Measurements from ENCODE around the gene EHMT1. TPM values are rescaled to one million over a fixed set of nuclear protein-coding genes. Genes with fewer than 3 reads are reported as not detected.
"Not testable (repeated sequence)": the region's sequence is repeated elsewhere in the genome, so short reads cannot be mapped to it uniquely, and the experiment has no call there.

EHMT1 gene
- total RNA-seq, 1 donor from 2014 or later = 95.9 TPM

DNA sequence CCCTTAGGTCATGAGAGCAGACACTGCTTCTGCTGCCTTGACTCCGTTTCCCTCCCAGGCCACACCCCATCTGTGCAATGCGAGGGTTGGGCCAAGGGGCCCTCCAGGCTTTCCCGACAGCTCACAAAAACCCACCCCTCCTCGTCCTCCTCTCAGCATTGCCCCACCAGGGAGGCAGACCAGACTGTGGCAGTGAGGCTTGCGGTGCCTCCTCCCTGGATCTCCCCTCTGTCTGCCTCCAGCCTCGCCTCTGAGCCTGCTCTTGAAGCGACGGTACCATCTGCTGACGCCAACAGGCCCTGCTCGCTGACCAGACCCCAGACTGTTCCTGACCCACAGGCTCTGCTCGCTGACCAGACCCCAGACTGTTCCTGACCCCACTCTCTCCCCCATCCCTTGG is 159.5 kb downstream of the EHMT1 start:
- intact Hi-C loops (cut with micrococcal nuclease) = no loop called here

DNA sequence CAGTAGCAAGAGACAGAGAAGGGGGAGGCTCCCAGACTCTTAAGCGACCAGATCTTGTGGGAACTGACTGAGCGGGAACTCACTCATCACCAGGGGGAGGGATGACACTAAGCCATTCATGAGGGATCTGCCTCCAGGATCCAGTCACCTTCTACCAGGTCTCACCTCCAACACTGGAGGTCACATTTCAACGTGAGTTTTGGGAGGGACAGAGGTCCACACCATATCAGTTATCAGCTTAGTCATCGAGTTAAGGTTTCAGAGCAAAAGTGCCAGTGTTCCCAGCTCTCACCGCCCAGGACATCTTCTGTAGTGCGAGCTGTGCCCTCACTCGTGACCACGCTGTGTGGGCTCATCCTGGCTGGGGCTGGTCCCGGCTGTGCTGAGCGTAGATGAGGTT is 160.1 kb downstream of the EHMT1 start:
- intact Hi-C loops (cut with micrococcal nuclease) = no loop called here

DNA sequence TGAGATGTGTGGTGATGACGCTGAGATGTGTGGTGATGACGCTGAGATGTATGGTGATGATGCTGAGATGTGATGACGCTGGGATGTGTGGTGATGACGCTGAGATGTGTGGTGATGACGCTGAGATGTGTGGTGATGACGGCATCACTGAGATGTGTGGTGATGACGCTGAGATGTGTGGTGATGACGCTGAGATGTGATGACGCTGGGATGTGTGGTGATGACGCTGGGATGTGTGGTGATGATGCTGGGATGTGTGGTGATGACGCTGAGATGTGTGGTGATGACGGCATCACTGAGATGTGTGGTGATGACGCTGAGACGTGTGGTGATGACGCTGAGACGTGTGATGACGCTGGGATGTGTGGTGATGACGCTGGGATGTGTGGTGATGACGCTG is 161.2 kb downstream of the EHMT1 start:
- intact Hi-C loops (cut with micrococcal nuclease) = not testable (repeated sequence)

DNA sequence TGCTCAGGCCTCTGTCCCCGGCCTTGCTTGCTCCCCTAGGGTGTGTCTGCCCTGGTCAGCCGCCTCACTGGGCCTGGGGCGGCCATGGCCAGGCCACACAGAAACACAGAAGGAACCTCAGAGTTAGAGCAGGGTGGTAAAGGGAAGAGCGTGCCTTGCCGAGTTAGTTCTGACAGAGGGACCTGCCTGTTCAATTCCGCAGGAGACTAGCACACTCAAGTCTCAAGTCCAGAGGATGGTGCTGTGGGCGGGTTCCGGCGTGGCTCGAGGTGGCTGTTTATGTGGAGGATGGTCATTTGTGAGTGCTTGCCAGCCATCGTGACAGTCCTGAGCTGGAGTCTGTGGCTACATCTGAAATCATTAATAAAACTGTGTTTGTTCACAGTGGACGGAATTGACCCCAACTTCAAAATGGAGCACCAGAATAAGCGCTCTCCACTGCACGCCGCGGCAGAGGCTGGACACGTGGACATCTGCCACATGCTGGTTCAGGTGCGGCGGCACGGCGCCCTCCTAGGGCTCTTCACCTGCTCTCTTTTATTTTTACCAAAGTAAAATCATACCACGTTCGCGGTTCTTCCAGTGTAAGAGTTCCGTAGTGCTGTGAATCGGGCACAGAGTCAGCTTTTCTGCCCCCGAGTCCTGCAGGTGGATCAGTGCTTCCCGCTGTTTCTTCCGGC is 163.2 kb downstream of the EHMT1 start:
- intact Hi-C loops (cut with micrococcal nuclease) = no loop called here

DNA sequence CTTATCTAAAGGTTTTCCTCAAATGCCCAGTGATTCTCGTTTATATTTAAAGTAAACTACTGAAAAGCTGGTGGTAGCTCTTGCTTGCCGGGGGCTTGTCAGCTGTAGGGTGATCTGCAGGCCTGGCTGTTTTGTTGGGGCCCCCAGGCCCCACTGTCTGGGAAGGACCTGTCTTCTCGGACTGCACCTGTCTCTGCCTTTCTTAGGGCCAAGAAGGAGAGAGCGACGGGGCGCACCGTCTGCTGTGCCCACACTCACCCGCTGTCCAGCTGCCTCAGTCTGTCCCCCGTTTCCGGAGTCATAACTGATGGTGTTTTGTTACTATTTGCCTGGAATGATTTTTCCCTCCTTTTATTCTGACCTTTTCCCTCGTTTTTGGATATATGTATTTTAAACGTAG is 164.7 kb downstream of the EHMT1 start:
- intact Hi-C loops (cut with micrococcal nuclease) = no loop called here

DNA sequence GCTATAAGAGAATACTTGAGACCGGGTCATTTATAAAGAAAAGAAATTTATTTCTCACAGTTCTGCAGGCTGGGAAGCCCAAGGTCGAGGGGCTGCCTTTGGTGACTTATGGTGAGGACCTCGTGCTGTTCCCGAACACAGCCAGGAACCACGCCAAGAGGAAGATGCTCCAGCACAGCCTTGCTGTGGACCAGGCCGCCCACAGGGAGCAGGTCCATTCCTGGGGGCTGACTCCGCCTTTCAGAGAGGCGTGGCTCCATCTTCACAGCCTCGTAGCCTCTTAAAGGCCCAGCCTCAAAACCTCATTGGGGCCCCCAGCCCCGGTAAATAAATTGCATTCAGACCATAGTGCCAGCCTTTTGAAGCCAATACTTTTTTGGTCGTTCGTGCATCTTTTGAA is 165.2 kb downstream of the EHMT1 start:
- intact Hi-C loops (cut with micrococcal nuclease) = no loop called here

DNA sequence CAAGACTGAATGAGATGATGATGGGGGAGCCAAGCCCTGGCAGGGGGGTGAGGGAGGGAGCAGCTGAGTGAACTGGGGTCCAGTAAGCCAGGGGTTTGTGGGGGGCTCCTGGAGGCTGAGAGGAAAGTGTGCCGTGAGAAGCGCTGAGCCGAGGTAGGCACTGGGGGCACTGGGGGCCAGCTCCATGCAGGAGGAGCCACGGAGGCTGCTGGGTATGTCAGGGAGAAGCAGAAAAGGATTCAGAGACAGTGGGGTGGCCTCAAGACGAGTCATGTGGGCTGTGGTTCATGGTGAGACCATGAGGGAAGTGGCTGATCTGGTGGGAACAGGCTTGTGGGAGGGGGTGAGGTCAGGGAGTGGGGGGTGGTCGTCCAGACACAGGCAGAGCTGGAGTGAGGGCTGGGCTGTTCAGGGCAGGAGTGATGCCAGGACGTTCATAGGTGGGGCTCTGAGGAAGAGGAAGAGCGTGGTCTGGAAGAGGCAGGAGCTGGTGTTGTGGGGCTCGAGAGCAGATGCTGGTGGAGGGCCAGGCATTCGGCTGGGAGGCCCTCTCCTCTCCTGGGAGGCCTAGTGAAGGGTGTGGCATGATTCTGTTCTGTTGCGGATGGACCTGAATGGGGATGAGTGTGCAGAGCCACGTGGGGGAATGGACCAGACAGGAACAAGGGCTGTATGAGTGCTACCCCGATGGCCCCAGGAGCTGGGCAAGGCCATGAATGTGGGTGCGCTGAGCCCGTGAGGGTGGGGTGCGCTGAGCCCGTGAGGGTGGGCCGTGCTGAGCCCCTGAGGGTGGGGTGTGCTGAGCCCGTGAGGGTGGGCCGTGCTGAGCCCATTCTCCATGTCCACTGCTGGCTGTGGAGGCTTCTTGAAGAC is 166.1 kb downstream of the EHMT1 start:
- intact Hi-C loops (cut with micrococcal nuclease) = no loop called here

DNA sequence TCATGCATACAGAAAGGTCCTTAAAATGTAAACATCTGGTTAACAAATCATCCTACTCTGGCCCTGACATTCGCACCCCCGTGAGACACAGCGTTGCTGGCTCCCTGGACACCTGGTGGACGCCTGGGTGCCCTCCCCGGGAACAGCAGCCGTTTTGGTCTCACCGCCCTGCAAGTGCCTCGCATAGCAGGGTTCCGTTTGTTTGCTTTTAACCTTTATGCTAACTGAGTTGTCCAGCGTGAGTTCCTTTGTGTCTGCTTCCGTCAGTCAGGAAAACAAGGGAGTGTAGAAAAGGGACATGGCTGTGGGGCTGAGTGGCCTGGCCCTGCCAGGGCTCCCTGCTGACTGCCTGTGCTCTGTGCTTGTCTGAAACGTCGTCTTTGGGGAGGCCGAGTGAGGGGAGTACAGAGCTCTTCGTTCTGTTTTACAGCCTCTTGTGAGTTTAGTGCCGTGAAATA is 166.9 kb downstream of the EHMT1 start:
- intact Hi-C loops (cut with micrococcal nuclease) = no loop called here

DNA sequence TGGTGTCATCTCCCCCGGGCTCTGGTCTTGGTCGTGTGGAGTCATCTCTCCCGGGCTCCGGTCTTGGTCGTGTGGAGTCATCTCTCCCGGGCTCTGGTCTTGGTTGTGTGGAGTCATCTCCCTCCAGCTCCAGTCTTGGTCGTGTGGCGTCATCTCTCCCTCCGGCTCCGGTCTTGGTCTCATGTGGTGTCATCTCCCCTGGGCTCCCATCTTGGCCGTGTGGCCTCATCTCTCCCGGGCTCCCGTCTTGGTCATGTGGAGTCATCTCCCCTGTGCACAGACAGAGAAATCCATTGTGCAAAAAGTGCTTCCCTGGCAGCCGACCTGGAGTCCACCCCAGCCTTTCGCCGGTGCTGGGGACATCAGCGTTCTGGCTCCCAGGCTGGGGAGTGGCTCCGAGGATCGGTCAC is 167.7 kb downstream of the EHMT1 start:
- intact Hi-C loops (cut with micrococcal nuclease) = no loop called here

DNA sequence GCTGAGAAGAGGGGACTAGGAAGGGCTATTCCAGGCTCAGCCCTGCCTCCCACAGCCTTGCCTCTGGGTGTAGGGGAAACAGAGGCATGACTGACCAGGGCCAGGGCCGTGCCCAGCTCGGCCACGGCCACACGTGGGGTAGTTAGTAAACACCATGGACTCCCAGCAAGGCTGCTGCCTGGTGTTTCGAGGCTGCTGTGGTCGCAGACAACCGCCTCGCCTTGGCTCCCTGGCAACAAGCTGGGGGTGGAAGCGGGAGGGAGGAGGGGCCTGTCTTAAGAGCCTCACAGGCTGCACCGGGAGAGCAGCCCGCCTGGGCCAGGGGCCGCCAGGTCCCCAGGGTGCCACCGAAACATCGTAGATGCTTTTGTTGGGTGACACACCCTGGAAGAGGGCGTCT is 168.6 kb downstream of the EHMT1 start:
- intact Hi-C loops (cut with micrococcal nuclease) = no loop called here

DNA sequence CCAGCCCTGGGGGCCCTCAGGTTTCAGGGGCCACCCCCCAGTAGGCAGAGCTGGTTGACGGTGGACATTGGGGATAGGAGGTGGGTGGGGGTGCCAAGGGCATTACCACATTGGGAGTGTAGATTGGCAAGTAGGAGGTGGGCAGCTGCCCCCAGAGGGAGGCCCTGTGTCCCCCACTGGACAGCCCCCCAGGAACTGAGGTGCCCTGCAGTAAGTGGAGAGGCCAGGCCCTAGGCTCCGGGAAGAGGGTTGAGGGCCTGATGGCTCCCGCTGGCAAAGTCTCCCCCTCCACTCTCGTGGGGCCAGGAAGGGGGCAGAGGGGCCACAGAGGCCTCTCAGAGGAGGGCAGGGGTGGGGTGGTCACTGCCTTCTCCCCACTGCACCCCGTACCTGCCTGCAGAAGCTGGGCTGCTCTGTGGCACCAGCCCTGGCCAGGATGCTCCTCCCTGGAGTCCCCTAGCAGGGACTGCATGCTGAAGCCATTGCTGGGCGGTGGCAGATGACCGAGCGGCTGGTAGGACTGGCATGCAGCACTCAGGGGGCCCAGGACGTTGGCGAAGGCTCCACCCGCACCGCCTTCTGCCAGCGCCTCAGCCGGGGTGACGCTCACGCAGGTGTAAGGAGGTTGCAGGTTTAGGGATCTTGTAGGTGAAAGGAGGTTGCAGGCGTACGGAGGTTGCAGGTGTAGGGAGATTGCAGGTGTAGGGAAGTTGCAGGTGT is 169.1 kb downstream of the EHMT1 start:
- intact Hi-C loops (cut with micrococcal nuclease) = no loop called here

DNA sequence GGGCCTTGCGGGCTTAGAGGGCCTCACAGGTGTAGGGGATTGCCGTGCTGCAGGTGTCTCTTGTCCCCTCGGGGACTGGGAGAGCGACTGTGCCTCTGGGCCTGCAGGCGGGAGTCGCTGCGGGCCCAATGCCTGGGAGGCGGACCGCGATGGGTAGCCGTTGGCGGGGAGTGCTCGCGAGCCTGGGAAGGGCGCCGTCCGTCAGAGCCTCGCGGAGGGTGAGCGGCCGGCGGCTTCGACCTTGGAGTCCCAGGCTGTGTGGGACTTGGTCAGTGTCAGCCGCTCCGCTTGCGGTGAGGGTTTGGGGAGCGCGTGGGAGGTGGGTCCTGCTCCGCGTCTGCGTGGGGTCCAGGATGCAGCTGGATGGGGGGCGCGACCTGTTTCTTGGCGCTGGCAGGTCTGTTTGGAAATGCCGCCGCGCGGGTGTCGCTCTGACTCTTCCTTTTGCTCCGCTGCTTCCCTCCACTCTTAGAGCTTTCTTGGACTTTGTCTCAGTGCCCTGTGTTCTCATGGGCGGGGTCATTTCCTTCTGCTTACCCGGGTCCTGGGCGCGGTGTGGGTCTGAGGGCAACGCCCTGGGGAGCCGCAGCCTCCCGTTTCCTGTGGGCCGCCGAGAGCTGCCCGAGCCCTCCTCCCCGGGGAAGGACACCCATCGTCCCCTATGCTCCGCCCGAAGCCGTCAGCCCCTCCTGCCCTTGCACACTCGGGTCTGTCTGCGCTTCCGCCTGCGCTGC is 169.9 kb downstream of the EHMT1 start:
- intact Hi-C loops (cut with micrococcal nuclease) = no loop called here

DNA sequence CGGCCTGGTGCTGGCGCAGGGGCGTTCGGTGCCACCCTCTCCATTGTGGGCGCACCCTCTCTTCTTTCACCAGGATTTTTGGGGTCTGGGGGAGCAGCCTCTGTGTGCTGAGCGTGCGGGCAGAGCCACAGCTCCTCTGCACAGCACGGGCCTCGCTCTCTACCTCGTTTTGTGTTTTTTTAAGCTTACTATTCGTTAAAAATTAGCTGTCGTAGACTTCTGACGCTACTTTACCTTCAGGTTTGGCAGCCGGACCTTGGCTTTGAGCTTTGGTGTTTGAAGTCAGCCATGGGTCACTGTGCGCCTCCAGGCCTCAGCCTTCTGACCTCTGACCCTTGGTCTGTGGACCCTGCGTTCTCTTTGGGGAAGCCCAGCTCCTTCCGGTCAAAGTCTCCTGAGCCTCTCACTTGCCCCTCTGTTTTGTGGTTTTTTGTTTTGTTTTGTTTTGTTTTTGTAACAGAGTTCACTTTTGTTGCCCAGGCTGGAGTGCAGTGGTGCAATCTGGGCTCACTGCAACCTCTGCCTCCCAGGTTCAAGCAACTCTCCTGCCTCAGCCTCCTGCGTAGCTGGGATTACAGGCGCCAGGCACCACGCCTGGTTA is 170.6 kb downstream of the EHMT1 start:
- intact Hi-C loops (cut with micrococcal nuclease) = no loop called here

DNA sequence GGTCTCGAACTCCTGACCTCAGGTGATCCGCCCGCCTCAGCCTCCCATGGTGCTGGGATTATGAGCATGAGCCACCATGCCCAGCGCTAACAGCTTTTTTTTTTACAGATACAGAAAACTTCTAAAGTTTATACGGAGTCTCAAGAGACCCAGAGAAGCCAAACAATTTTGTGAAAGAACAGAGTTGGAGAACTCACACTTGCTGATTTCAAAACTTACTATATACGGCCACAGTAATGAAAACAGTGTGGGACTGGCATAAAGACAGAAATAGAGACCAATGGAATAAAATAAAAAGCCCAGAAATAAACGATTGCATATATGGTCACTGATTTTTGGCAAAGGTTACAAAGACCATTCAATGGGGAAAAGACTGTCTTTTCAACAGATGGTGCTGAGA is 173.1 kb downstream of the EHMT1 start:
- intact Hi-C loops (cut with micrococcal nuclease) = no loop called here

DNA sequence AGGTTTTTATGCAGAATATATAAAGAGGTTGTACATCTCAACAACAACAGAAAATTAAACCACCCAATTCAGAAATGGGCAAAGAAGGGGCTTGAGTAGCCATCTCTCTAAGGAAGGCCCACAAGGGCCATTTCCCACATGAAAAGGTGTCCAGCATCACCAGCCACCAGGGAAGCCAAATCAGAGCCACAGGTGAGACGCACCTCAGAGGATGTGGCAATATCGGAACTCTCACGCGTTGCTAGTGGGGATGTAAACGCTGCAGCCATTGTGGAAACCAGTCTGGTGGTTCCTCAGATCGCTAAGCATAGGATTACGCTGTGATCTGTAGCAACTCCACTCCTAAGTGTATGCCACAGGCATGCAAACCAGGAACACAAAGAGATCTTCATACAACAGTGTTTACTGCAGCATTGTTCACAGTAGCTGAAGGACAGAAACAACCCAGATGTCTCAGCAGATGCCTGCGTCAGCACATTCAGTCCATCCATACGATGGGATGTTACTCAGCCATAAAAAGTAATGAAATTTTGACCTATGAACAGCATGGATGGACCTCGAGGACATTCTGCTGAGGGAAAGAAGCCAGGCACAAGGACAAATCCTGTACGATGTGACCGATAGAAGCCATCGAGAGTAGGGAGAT is 174.5 kb downstream of the EHMT1 start:
- intact Hi-C loops (cut with micrococcal nuclease) = no loop called here

DNA sequence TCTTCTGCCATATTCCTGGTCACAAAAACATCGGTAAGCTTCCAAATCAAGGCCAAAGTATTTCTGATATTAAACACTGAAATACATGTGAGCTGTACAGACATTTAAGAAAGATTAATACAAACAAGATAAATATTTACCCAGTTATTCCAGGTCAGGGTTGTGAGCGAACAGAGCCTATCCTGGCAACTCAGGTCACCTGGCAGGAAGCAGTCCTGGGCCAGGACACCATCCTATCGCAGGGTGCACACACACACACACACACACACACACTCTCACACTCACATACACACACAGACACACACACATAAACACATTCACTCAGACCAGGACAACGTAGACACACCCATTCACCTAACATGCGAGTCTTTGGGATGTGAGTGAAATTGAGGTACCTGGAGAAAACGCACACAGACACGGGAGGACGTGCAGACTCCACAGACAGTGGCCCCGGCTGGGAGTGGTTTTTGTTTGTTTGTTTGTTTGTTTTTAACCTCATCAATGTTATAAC is 176.4 kb downstream of the EHMT1 start:
- intact Hi-C loops (cut with micrococcal nuclease) = no loop called here

DNA sequence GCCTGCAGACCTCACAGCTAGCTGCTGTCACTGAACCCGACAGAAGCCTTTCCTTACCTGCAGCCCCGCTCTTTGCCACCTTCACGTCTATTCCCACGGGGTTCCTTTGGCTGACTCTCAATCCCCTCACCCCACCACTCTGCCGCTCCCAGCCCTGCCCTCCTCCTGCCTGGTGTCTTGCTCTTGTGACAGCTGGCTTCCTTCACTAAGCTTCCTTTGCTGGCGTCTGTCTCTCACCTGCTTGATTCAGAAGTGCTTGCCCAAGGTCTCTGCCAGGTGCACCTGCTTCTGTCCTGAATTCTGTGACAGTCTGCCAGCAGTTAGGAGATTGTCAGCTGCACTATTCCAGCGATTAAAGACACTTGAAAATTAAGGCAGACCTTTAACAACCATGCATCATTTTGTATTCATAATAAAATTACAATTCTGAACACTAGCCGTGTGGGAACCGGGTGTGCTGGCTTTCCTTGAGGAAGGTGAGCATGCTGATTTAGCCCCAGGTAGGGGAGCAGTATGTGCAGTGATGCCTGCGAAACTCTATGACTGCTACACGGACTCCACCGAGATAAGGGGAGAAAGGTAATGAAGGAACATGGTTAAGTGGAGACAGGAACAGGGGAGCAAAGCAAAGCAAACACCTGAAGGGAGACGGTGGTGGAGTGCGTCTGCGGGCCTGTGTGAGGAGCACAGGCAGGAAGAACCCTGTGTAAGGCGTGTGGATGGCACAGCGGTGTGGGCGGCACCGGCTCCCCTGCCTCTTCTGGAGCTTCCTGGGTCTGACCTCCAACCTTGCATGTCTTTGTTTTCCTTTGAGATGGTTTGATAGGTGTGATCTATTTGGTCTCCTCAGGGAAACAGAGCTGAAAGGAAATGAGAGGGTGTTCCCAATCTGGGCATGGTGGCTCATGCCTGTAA is 178.7 kb downstream of the EHMT1 start:
- intact Hi-C loops (cut with micrococcal nuclease) = no loop called here

DNA sequence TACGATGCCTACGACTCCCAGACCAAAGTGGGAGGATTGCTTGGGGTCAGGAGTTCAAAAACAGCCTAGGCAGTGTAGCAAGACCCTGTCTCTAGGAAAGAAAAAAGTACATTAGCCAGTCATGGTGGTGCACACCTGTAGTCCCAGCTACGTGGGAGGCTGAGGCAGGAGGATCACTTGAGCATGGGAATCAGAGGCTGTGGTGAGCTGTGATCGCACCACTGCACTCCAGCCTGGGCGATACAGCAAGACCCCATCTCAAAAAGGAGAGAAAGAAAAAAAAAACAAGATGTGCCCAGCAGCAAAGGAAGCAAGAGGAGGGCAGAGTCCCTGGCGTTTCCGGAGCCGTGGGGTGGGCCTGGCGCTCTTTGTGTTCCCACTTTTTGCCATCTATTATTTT is 179.3 kb downstream of the EHMT1 start:
- intact Hi-C loops (cut with micrococcal nuclease) = no loop called here

Measured in T-helper 2 cell treated with Interferon-gamma antibody and Interleukin-4, amounts not matched to agents 100 ng/mL and 5 ng/mL, for 36 hours (primary cell).